Endothelial cell (in vitro differentiated cells): ENCODE measurements around the gene FAM107B. TPM values are rescaled to one million over a fixed set of nuclear protein-coding genes. Genes with fewer than 3 reads are reported as not detected.
A peak's percentile ranks its signal among the peaks of the same experiment; 100 is the strongest.

Experiments
- DNase-seq: peaks from one replicate; pipeline ENCODE4 v3.0.0; 2021; ENCODE audit warnings: low spot score
- H3K27ac Mint-ChIP-seq: one replicate; pipeline ENCODE4 v1.8.0; 2021; ENCODE audit warnings: mixed read lengths, inconsistent platforms; ENCODE audit not compliant: unreplicated experiment
- H3K27me3 Mint-ChIP-seq: one replicate; pipeline ENCODE4 v1.8.0; 2021; ENCODE audit warnings: mild to moderate bottlenecking, moderate library complexity, mixed read lengths, inconsistent platforms; ENCODE audit not compliant: unreplicated experiment
- H3K36me3 Mint-ChIP-seq: one replicate; pipeline ENCODE4 v1.8.0; 2021; ENCODE audit warnings: mild to moderate bottlenecking, low read depth, mixed read lengths, inconsistent platforms; ENCODE audit not compliant: unreplicated experiment
- H3K4me1 Mint-ChIP-seq: one replicate; pipeline ENCODE4 v1.8.0; 2021; ENCODE audit warnings: mild to moderate bottlenecking, mixed read lengths, inconsistent platforms; ENCODE audit not compliant: unreplicated experiment
- H3K4me3 Mint-ChIP-seq: one replicate; pipeline ENCODE4 v1.8.0; 2021; ENCODE audit warnings: mild to moderate bottlenecking, mixed read lengths, inconsistent platforms; ENCODE audit not compliant: unreplicated experiment
- H3K9me3 Mint-ChIP-seq: one replicate; pipeline ENCODE4 v1.8.0; 2021; ENCODE audit warnings: mixed read lengths, inconsistent platforms; ENCODE audit not compliant: unreplicated experiment
- total RNA-seq: library from RNA; stranded (reverse); fragmentation: NEBNext Ultra II Directional; extraction: Animal tissue kit (Norgen Biotek cat#: 25700); gene quantifications from one replicate; pipeline ENCODE4 v1.2.1, GENCODE V29; 2021; ENCODE audit not compliant: unreplicated experiment
- TF ChIP-seq, protein P1 (sequence below): fragments of 200-600 bp; sonication (generic); IDR thresholded peaks from one replicate; pipeline ENCODE4 v1.5.0; 2021; ENCODE audit warnings: antibody characterized with exemption; ENCODE audit not compliant: unreplicated experiment

FAM107B gene
- total RNA-seq, 1 donor from 2014 or later, result 462 TPM

DNA sequence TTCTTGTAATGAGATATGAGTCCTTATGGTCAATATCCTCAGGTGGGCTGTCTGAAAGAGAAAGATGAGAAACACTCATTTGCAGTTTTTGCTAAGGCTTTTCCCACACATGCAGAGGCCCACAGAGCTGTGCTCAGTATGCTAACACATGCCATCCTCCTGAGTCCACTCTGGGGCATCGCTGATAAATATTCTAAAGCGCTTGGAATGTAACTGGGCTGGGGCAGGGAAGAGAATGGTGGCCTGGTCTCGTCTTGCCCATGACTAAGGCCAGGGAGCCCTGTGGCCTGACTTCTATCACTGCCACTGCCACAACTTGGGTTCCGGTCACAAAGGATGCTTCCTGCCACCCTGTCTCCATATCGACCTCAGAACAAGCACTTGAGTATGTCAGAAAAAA, 244.2 kb downstream of the FAM107B start:
- peaks cover 49% of the 10 kb centered on the region for H3K4me1 Mint-ChIP-seq
- H3K4me3 Mint-ChIP-seq, result peak overlapping the region; percentile 23
- no peak for DNase-seq
- TF ChIP-seq, protein P1, sequence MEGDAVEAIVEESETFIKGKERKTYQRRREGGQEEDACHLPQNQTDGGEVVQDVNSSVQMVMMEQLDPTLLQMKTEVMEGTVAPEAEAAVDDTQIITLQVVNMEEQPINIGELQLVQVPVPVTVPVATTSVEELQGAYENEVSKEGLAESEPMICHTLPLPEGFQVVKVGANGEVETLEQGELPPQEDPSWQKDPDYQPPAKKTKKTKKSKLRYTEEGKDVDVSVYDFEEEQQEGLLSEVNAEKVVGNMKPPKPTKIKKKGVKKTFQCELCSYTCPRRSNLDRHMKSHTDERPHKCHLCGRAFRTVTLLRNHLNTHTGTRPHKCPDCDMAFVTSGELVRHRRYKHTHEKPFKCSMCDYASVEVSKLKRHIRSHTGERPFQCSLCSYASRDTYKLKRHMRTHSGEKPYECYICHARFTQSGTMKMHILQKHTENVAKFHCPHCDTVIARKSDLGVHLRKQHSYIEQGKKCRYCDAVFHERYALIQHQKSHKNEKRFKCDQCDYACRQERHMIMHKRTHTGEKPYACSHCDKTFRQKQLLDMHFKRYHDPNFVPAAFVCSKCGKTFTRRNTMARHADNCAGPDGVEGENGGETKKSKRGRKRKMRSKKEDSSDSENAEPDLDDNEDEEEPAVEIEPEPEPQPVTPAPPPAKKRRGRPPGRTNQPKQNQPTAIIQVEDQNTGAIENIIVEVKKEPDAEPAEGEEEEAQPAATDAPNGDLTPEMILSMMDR, result no peak
- H3K36me3 Mint-ChIP-seq, result peaks cover 50% of the 10 kb centered on the region
- H3K27me3 Mint-ChIP-seq, result peaks cover 10% of the 10 kb centered on the region
- no peaks in the 10 kb centered on the region for H3K9me3 Mint-ChIP-seq
- H3K27ac Mint-ChIP-seq, result no peak overlapping the region

DNA sequence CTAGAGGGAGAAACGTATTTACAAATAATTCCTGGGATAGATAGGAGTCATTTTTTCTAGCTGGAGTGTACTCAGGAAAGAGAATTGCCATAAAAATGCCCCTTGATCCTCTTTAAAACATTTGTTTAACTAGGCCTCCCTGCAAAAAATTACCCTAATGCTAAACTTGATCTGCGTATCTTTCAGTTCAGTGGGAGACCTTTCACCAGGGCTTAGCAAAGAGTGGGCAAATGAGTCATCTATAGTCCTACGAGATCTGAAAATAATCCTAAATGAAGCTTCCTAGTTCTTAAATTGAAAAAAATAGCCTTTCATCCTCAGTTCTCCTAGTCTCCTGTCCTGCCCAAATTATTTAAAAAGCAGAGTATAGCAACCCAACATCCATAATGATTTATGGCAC, 245.3 kb downstream of the FAM107B start:
- H3K9me3 Mint-ChIP-seq, result no peaks in the 10 kb centered on the region
- DNase-seq, result no peak
- TF ChIP-seq, protein P1, result no peak
- H3K36me3 Mint-ChIP-seq, result peaks cover 45% of the 10 kb centered on the region
- H3K27ac Mint-ChIP-seq, result no peak overlapping the region
- H3K4me1 Mint-ChIP-seq, result peaks cover 41% of the 10 kb centered on the region
- H3K27me3 Mint-ChIP-seq, result peaks cover 10% of the 10 kb centered on the region
- H3K4me3 Mint-ChIP-seq, result no peak overlapping the region

DNA sequence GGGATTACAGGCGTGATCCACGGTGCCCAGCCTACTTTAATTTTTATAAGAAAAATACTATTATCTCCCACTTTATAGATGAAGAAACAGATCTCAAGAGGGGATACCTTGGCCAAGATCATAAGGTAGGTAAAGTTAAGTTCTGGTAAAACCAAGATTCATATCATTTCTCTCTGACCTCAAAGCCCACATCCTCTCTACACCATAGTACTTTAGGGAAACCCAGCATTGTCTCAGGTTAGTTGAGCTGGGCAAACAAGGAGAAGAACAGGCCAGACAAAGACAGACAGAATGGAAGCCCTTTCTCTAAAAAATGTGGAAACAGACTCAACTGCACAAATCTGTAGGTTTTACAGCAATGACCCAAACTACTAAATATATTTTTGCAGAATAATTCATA, 246.2 kb downstream of the FAM107B start:
- peaks cover 35% of the 10 kb centered on the region for H3K4me1 Mint-ChIP-seq
- H3K36me3 Mint-ChIP-seq, result peaks cover 47% of the 10 kb centered on the region
- H3K27me3 Mint-ChIP-seq, result peaks cover 10% of the 10 kb centered on the region
- no peak overlapping the region for H3K4me3 Mint-ChIP-seq
- no peaks in the 10 kb centered on the region for H3K9me3 Mint-ChIP-seq
- no peak overlapping the region for H3K27ac Mint-ChIP-seq
- DNase-seq, result no peak
- TF ChIP-seq, protein P1, result no peak

DNA sequence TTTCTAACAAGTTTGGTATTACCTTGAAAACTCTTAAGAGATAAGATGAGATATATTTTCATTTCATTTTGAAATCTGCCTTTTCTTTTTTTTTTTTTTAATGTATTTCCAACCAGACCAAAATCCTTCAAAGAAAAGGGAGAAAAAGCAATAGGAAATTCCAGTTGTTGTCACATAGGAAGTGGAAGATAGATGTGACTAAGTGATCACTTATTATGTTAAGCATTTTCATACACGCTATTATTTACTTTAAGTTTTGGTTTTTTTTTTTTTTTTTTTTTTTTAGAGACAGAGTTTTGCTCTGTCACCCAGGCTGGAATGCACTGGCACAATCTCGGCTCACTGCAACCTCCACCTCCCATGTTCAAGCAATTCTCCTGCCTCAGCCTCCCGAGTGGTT, 246.8 kb downstream of the FAM107B start:
- no peak overlapping the region for H3K4me3 Mint-ChIP-seq
- H3K27ac Mint-ChIP-seq, result no peak overlapping the region
- no peak for DNase-seq
- H3K4me1 Mint-ChIP-seq, result peaks cover 34% of the 10 kb centered on the region
- TF ChIP-seq, protein P1, result no peak
- H3K27me3 Mint-ChIP-seq, result peaks cover 13% of the 10 kb centered on the region
- peaks cover 48% of the 10 kb centered on the region for H3K36me3 Mint-ChIP-seq
- H3K9me3 Mint-ChIP-seq, result no peaks in the 10 kb centered on the region

DNA sequence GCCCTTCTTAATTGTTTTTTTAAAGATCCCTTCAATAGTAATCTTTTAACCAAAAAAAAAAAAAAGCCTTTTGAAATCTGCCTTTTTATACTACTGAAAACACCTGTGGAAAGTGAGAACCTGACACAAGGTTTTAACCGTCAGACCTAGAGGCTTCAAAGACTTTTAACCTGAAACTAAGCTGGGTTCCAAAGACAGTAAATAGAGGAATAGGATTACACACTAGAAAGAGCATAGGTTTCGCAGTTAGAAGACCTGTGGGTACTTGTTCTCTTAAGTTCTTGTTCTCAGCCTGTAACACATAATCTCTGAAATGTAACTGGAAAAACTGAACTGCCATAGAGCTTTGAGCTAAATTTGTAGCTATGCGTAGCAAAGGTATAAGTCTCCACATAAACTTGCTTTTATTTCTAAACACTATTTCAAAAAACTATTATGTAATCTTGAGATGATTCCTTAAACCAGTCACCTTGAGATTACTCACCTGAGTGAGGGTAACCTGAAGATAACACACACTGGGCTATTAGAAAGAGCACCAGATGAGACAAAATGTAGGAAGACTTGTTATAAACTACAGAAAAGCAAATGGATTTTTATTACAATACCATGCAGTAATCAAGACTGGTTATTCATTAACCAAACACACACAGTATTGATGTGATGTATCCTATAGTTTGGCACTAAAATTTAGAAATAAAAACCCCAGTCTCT, 247.4 kb downstream of the FAM107B start:
- Mint-ChIP-seq H3K36me3 (peaks cover 47% of the 10 kb centered on the region), H3K9me3 (no peaks in the 10 kb centered on the region), H3K27me3 (peaks cover 10% of the 10 kb centered on the region), H3K4me3 (peak overlapping the region; percentile 52), H3K4me1 (peaks cover 32% of the 10 kb centered on the region), H3K27ac (no peak overlapping the region)
- DNase-seq, result no peak
- TF ChIP-seq, protein P1, result no peak
